Uterus (tissue), 2 donors: Measurements from ENCODE around the gene ARHGEF19.

Experiments used
- POLR2A ChIP-seq, 2 donors: fragments of 450-650 bp; IDR thresholded peaks; one replicate each; pipeline ENCODE4 v1.6.1; 2016; ENCODE audit warnings: antibody characterized with exemption in 2 of 2, mild to moderate bottlenecking in 1 of 2, moderate library complexity in 1 of 2
- TF ChIP-seq, protein P1 (sequence below), 4 experiments: fragments of 200-600 bp in 2 of 4; fragments of 450-650 bp in 2 of 4; sonication (generic) in 2 of 4; IDR thresholded peaks; one replicate each; pipeline ENCODE4 v1.5.1; 2016 to 2019; ENCODE audit warnings: antibody characterized with exemption in 4 of 4, mild to moderate bottlenecking in 2 of 4, moderate library complexity in 1 of 4

DNA sequence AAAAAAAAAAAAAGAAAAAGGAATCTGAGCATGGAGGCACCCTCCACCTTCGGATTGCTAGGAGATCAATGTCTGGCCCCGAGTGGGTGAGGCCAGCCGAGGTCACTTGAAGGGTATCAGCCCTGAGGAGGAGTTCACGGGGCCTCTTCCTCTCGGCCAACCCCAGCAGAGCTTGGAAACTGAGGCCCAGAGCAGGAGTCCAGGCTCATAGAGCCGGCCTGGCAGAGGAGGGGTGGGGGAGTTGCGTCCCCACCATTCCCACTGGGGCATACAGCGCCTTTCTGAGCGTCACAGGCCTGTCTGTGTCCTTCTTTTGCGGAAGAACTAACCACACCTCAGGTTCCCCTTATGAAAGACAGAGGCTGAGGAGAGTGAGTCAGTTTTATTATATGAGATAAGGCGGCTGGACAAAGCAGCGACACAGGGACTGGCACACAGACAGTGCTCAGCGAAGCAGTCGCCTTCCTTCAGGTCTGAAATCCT, 39.4 kb downstream of the ARHGEF19 start:
- TF ChIP-seq, protein P1, sequence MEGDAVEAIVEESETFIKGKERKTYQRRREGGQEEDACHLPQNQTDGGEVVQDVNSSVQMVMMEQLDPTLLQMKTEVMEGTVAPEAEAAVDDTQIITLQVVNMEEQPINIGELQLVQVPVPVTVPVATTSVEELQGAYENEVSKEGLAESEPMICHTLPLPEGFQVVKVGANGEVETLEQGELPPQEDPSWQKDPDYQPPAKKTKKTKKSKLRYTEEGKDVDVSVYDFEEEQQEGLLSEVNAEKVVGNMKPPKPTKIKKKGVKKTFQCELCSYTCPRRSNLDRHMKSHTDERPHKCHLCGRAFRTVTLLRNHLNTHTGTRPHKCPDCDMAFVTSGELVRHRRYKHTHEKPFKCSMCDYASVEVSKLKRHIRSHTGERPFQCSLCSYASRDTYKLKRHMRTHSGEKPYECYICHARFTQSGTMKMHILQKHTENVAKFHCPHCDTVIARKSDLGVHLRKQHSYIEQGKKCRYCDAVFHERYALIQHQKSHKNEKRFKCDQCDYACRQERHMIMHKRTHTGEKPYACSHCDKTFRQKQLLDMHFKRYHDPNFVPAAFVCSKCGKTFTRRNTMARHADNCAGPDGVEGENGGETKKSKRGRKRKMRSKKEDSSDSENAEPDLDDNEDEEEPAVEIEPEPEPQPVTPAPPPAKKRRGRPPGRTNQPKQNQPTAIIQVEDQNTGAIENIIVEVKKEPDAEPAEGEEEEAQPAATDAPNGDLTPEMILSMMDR (IDR thresholded peaks at IDR 0.05): no peak
- no peak for TF ChIP-seq POLR2A (IDR thresholded peaks at IDR 0.05)
